Chondrocyte (in vitro differentiated cells): ENCODE results near the gene HNRNPM. TPM values are rescaled to one million over a fixed set of nuclear protein-coding genes. Genes with fewer than 3 reads are reported as not detected.

Experiments used
- DNase-seq: peaks from one replicate; pipeline ENCODE4 v3.0.0; 2021; ENCODE audit warnings: mixed read lengths, low spot score
- H3K27ac Mint-ChIP-seq: one replicate; pipeline ENCODE4 v1.8.0; 2021; ENCODE audit warnings: mild to moderate bottlenecking, moderate library complexity, mixed read lengths; ENCODE audit not compliant: unreplicated experiment
- H3K27me3 Mint-ChIP-seq: 2 replicates; pipeline ENCODE4 v1.8.0; 2021; ENCODE audit warnings: low read depth, mixed read lengths
- H3K36me3 Mint-ChIP-seq: 2 replicates; pipeline ENCODE4 v1.8.0; 2021; ENCODE audit warnings: low read depth, mixed read lengths
- H3K4me1 Mint-ChIP-seq: 2 replicates; pipeline ENCODE4 v1.8.0; 2021; ENCODE audit warnings: low read depth, mild to moderate bottlenecking, mixed read lengths
- H3K4me3 Mint-ChIP-seq: one replicate; pipeline ENCODE4 v1.8.0; 2021; ENCODE audit warnings: mild to moderate bottlenecking, moderate library complexity, mixed read lengths; ENCODE audit not compliant: unreplicated experiment
- H3K9me3 Mint-ChIP-seq: 2 replicates; pipeline ENCODE4 v1.8.0; 2021; ENCODE audit warnings: low read depth, mixed read lengths
- CTCF ChIP-seq: fragments of 200-600 bp; sonication (generic); IDR thresholded peaks from 2 replicates; pipeline ENCODE4 v1.5.0; 2021; ENCODE audit warnings: antibody characterized with exemption, mild to moderate bottlenecking, moderate library complexity
- total RNA-seq: library from RNA; stranded (reverse); gene quantifications from 3 replicates; pipeline ENCODE4 v1.2.1, GENCODE V29; 2021

Gene HNRNPM
- total RNA-seq, 1 donor from 2014 or later = 116 TPM

GRCh38 chr19:8462571-8462970 is 17.8 kb downstream of the HNRNPM start:
- Mint-ChIP-seq H3K4me3 (no peak overlapping the region), H3K27ac (no peak overlapping the region)

GRCh38 chr19:8463365-8463764 is 18.6 kb downstream of the HNRNPM start:
- Mint-ChIP-seq H3K36me3 (peaks cover 34% of the 10 kb centered on the region), H3K27ac (no peak overlapping the region), H3K9me3 (no peaks in the 10 kb centered on the region), H3K27me3 (no peaks in the 10 kb centered on the region), H3K4me3 (no peak overlapping the region), H3K4me1 (peaks cover 68% of the 10 kb centered on the region)
- no peak for TF ChIP-seq CTCF
- DNase-seq = no peak

More at GRCh38 chr19:8462571-8462970, 17.8 kb downstream of the HNRNPM start:
- Mint-ChIP-seq H3K9me3 (no peaks in the 10 kb centered on the region), H3K27me3 (no peaks in the 10 kb centered on the region), H3K4me1 (peaks cover 69% of the 10 kb centered on the region), H3K36me3 (peaks cover 27% of the 10 kb centered on the region)
- no peak for DNase-seq
- TF ChIP-seq CTCF = no peak

- H3K27ac Mint-ChIP-seq = no peak overlapping the region
- H3K9me3 Mint-ChIP-seq = no peaks in the 10 kb centered on the region
- peaks cover 46% of the 10 kb centered on the region for H3K4me1 Mint-ChIP-seq
- H3K4me3 Mint-ChIP-seq = no peak overlapping the region
- no peak for DNase-seq
- no peaks in the 10 kb centered on the region for H3K27me3 Mint-ChIP-seq
- no peak for TF ChIP-seq CTCF
- H3K36me3 Mint-ChIP-seq = peaks cover 52% of the 10 kb centered on the region
These were observed 21.2 kb downstream of the HNRNPM start for GRCh38 chr19:8466018-8466417.

GRCh38 chr19:8468124-8468523 is 23.3 kb downstream of the HNRNPM start:
- no peak for DNase-seq
- no peak overlapping the region for H3K27ac Mint-ChIP-seq
- no peaks in the 10 kb centered on the region for H3K9me3 Mint-ChIP-seq
- H3K36me3 Mint-ChIP-seq = peaks cover 58% of the 10 kb centered on the region
- TF ChIP-seq CTCF = no peak
- no peaks in the 10 kb centered on the region for H3K27me3 Mint-ChIP-seq
- H3K4me3 Mint-ChIP-seq = no peak overlapping the region
- H3K4me1 Mint-ChIP-seq = peaks cover 25% of the 10 kb centered on the region

GRCh38 chr19:8468761-8469373 is 24.1 kb downstream of the HNRNPM start:
- no peak for TF ChIP-seq CTCF
- Mint-ChIP-seq H3K9me3 (no peaks in the 10 kb centered on the region), H3K36me3 (peaks cover 58% of the 10 kb centered on the region), H3K27me3 (no peaks in the 10 kb centered on the region), H3K27ac (peak overlapping the region; percentile 23), H3K4me1 (peaks cover 22% of the 10 kb centered on the region), H3K4me3 (no peak overlapping the region)
- no peak for DNase-seq
